GM19238 (cell line): ENCODE results near the gene CRYGN.

ENCODE experiments used
- DNase-seq: peaks from one replicate; pipeline ENCODE4 v3.0.0; 2011; ENCODE audit warnings: low spot score; ENCODE audit not compliant: insufficient read length

Gene CRYGN

GRCh38 chr7:151439855-151440798 lies at the start of gene CRYGN:
TSS of gene CRYGN (minus strand) at chr7:151440141. CDS start at chr7:151439917, 224 bp downstream.
- DNase-seq, result no peak

GRCh38 chr7:151489498-151489897 lies 49.6 kb upstream of the CRYGN start:
- no peak for DNase-seq

DNA sequence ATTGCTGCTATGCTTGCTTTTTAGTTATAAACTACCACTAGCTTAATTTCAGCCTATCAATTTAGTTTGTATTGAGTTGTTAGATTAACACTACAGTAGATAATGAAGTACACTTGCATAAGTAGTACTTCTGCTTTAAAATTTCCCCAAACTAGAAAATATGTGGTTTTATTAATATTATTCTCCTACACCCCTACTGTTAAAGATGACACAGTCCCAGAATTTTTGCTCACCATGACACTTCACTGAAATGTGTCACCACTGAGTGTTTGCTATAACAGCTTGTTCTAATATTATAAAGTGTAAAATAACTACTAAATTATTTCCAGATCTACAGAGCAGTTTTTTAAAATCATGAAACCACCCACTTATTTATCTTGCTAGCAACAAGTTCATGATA lies 48.2 kb upstream of the CRYGN start:
- DNase-seq, result no peak

GRCh38 chr7:151487228-151487627 lies 47.3 kb upstream of the CRYGN start:
- no peak for DNase-seq

GRCh38 chr7:151486074-151486473 lies 46.1 kb upstream of the CRYGN start:
- DNase-seq, result no peak

DNA sequence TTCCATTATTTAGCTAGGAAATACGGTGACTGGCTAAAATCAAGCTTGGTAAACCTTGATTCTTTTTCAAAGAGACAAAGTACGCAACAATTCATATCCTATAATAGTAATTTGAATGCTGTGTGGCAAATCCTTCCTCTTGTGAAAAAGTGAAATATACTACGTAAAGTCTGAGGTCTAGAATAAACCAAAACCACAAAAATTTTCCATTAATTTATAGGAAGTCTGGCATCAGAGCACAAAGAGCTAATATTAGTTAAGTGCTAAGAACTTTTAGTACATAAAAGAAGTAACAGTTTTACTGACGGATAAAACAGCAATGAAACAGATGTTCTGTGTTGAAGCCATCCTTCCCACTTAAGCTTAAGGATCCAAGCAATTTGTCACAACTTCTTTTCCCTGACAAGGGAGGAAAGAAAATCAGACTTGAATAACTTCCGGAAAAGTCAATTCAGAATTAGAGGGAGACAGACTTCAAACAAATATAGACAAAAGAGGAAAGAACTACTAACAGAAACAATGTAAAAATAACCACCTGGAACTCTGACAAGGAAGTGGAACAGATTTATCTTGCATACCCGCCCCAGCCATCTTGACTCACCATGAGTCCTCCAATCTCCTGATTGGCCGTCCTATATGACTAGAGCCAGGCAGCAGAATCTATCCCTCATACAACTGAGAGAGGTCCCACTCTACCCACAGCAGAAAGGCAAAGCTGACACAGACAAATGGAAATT lies 45.2 kb upstream of the CRYGN start:
- DNase-seq, result no peak

DNA sequence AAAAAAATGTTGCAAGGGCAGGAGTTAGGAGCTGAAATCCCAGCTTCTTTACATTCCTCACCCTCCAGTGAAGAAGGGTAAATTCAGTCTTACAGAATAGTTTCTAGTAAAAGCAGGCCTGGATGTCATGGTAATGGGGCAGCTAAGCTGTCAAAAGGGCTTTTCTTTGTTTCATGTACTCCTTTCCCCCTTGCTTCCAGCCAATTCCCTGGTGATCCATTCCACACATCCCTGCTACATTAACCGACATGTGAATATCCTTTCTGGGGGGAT lies 43.7 kb upstream of the CRYGN start:
- DNase-seq, result no peak

DNA sequence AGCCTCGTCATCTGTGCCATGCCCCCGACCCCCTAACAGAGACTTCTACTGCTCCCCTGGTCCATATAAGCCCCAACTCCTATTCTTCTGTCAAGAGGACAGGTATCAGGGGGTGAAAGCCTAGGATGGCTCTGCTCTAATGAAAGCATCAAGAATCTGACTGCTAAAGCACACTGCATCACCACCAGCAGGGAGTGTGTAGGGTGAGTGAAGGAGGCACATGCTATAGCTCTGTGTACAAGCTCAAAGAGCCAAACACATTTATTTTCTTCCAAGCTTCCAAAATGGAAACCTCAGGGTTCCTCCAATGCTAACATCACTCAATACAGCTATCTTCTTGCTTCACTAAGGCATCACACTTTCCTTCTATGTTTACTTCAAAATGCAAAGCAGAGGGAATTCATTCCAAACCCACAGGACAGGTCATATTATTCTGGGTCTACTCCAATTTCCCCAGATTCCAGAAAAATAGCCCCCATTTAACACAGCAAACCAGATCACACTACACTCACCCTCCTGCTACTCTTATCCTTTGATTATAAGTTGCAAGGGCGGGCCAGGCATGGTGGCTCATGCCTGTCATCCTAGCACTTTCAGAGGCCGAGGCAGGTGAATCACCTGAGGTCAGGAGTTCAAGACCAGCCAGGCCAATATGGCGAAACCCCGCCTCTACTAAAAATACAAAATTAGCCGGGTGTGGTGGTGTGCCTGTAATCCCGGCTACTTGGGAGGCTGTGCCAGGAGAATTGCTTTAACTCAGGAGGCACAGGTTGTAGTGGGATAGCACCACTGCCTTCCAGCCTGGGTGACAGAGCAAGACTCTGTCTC lies 43.2 kb upstream of the CRYGN start:
- no peak for DNase-seq

DNA sequence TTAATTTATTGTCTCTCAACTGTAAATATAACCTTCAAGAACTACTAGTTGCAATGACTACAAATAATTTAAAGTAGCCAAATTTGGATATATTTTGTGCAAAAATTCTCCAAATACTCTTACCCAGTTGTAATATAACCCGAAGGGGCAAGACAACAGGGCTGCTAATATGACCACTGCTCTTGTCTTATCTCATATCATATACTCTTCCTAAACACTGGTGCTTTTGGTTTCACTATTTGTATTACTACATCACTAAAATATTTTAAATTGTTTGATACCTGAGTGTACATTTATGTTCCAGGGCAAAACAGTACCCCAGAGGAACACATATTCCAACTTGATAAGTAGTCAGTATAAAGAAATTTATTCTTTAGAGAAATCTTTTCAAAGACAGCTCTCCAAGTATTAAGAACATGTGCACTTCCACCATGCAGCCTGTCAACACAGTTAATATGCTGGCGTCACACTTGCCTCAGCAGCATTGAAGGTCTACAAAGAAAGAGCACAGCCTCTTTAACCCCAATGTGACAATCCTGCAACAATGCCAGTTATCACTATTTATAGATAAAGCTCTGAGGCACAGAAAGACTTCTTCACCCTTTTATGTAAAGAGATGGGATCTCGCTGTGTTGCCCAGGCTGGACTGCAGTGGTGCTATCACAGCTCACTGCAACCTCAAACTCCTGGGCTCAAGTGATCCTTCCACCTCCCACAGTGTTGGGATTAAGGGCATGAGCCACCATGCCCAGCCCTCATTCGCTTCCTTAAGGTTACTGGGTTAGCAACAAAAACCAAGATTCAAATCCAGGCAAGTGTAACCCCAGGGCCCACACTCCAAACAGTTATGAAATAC lies 41.9 kb upstream of the CRYGN start:
- no peak for DNase-seq

GRCh38 chr7:151477867-151478266 lies 37.9 kb upstream of the CRYGN start:
- no peak for DNase-seq

DNA sequence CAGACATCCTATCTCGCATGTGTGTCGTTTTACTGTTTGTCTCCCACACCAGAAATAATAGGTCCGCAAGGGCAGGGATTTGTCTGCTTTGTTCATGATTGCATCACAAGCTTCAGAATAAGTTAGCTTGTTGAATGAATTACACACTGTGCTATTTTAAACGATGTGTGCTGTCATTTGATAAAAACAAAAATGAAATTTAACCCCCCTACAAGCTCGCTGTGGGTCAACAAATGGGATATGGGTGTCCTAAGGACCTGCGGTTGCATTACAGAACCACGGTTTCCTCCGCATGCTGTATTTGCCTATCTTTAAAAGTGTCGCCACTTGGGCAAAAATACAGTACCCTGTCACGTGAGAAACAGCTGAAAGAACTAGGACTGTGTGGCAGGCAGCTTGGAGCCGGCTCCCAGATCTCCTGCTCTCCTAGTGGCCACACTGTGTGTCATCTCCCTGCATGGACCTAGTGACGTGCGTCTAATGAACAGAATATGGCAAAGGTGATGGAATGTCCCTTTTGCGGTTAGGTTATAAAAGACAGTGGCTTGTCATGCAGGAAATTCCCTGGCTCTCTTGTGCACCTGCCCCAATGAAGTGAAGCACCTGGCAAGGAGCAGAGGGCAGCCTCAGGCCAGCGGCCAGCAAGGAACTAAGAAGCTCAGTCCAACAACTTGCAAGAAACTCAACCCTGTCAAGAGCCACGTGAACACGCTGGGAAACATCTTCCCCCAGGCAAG lies 32.9 kb upstream of the CRYGN start:
- DNase-seq, result no peak

GRCh38 chr7:151470711-151471110 lies 30.8 kb upstream of the CRYGN start:
- no peak for DNase-seq

DNA sequence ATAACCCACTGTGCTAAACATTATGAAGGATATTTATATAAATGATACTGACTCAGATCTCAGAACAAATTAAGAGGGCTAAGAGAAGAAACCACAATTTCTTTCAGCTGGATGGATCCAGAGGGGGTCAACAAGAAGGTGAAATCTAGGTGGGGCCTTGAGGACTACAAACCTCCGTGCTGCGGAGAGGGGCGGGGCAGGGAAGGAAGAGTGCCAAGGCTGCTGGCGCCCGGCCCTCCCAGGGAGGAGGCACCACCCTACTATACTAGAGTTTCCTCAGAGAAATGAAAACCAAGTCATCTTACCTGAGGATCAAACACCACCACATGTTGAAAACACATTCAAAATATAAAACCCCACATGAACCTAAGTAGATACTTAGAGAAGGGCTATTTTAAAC lies 29.3 kb upstream of the CRYGN start:
- no peak for DNase-seq

GRCh38 chr7:151468217-151469018 lies 28.5 kb upstream of the CRYGN start:
- DNase-seq, result no peak

DNA sequence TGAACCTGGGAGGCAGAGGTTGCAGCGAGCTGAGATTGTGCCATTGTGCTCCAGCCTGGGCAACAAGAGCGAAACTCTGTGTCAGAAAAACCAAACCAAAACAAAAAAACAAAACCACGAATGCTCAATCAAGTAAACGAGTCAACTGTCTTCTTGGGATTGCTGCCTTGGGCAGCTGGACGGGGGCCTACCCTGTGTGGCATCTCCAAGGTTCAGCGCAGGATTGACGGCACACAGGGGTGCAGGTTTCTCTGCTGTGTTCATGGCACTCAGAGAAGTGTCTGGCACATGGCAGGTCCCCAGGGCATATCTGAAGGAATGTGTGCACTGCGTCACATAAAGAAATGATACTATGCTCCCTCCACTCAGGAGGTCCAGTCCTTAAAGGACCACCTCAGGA lies 25.2 kb upstream of the CRYGN start:
- no peak for DNase-seq

DNA sequence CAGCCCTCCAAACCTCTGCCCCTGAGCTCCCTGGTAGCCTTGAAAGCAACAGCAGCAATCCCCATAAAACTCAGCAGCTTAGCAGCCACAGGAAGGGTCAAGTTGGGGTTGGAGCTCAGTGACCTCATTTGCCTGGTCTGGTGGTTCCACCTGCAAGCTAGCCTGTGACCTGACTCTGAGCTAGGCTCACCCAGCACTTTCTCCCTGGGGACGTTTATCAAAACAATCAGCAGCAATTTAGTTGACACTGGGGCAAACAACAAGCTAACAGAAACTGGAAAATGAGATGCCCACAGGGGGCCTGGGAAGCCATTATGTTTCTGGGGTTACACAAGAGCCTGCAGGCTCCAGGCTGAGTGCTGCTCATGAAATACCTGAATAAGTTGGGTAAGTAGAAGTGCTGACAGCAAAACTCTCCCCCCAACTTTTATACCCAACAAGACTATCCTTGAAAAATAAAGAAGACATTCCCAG lies 22.4 kb upstream of the CRYGN start:
- DNase-seq, result no peak

- DNase-seq, result no peak
Observed at GRCh38 chr7:151461942-151462230, 21.9 kb upstream of the CRYGN start.

GRCh38 chr7:151461096-151461941 lies 21.4 kb upstream of the CRYGN start:
- DNase-seq, result no peak

DNA sequence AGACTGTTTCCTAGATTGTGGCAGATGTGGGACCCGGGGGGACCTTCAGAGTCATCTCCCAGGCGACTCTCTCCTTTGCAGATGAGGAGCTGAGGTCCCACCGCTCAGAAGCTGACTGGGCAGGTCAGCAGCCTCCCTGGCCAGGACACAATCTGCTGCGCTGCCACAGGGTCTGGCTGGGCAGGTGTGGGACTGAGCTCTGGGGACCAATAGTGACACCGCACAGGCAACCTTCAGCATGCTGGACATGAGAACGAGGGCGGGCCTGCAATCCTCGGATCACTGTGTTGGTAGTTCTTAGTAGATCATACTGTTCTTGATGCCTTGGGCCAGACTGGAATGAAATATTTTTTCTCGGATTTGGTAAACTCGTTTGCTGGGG lies 20.5 kb upstream of the CRYGN start:
- no peak for DNase-seq
